ENCODE results near the gene GRIN1. TPM values are rescaled to one million over a fixed set of nuclear protein-coding genes. Genes with fewer than 3 reads are reported as not detected.

Gene GRIN1
- total and polyA plus RNA-seq, 2 of the 8 experiments (the other 6 are each of a cell fraction or from before 2014, with no cell fraction given), result 0.48 to 2.1 TPM

DNA sequence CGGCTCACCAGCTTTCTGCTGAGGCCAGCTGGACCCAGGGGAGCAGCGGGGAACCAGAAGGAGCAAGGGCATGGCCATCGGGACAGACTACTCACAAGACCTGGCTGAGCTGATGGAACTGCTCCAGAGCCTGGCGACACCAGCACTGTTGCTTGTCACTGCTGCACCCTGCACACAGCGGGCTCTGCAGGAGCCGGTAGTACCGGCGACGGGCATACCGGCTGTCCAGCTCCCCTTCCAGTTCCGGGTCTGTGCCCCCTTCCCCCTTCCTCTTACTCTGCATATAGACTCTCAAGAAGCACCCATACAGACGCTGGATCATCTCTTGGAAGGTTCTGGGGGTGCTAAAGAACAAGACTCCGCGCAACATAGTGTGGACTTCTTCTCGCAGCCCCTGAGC lies 48.4 kb downstream of the GRIN1 start:
- Histone ChIP-seq H3K4me2 (ENCODE audit: insufficient read depth in 1 of 2, low read depth in 2 of 2, low read length in 2 of 2) (peak overlapping the region; percentile 83 to 96), H3K4me1 (replicated peaks in 1 of 4; ENCODE audit: control insufficient read depth in 3 of 4, insufficient read depth in 4 of 4, low read length in 3 of 4) (peaks cover 0 to 17% (median 6%) of the 10 kb centered on the region in 4 experiments; a peak in 5 of 7 replicates), H2BK12ac (ENCODE audit: low read depth, low read length) (no peak overlapping the region), H2BK20ac (ENCODE audit: low read length) (no peak overlapping the region), H2AK5ac (ENCODE audit: low read depth, low read length) (no peak overlapping the region), H3K9me3 (ENCODE audit: insufficient read depth in 2 of 2, low read depth in 1 of 2, low read length in 1 of 2) (no peaks in the 10 kb centered on the region), H3K79me2 (ENCODE audit: control insufficient read depth in 1 of 2, insufficient read depth in 2 of 2, low read length in 2 of 2) (peaks cover 0 to 30% of the 10 kb centered on the region in 2 experiments; a peak in 2 of 4 replicates), H3K79me1 (ENCODE audit: low read depth, low read length) (peaks cover 5% of the 10 kb centered on the region; the same call in 1 of the 2 replicates), H2BK5ac (ENCODE audit: low read depth, low read length) (no peak overlapping the region), H3K18ac (ENCODE audit: extremely low read depth, low read length) (no peak overlapping the region), H3K4ac (replicated peaks; ENCODE audit: insufficient read length, low read depth, low read length) (no peak overlapping the region), H3K4me3 (ENCODE audit: extremely low read depth in 1 of 4, insufficient read depth in 2 of 4, low read depth in 3 of 4, low read length in 4 of 4) (peak overlapping the region; percentile 71 to 92 (median 82)), H2BK120ac (replicated peaks; ENCODE audit: low read depth, low read length) (no peak overlapping the region), H2AFZ (ENCODE audit: low read length) (no peak overlapping the region), H3K56ac (replicated peaks; ENCODE audit: insufficient read length, low read depth, low read length) (no peak overlapping the region), H3K36me3 (ENCODE audit: control insufficient read depth in 2 of 4, insufficient read depth in 4 of 4, low read length in 3 of 4) (peaks cover 3 to 20% (median 8%) of the 10 kb centered on the region in 4 experiments; a peak in 6 of 8 replicates), H4K20me1 (replicated peaks in 1 of 2; ENCODE audit: control insufficient read depth in 1 of 2, insufficient read depth in 2 of 2, low read length in 2 of 2) (peaks cover 4 to 29% of the 10 kb centered on the region in 2 experiments), H3K27ac (ENCODE audit: low read depth, low read length) (no peak overlapping the region), H4K5ac (ENCODE audit: insufficient read length, low read depth, low read length) (no peak overlapping the region), H3K23me2 (ENCODE audit: low read depth, low read length) (peaks cover 8% of the 10 kb centered on the region; the same call in 1 of the 2 replicates), H4K91ac (replicated peaks; ENCODE audit: insufficient read length, low read length) (no peak overlapping the region), H3K23ac (ENCODE audit: insufficient read length) (no peak overlapping the region), H3K14ac (ENCODE audit: insufficient read length) (no peak overlapping the region), H3K9ac (replicated peaks in 1 of 4; ENCODE audit: extremely low read depth in 1 of 4, low read depth in 3 of 4, low read length in 3 of 4) (peak overlapping the region in 1 of 4 experiments; percentile 78; a peak in 2 of 7 replicates), H3K27me3 (replicated peaks in 1 of 4; ENCODE audit: control insufficient read depth in 3 of 4, extremely low read depth in 1 of 4, insufficient read depth in 3 of 4, low read length in 3 of 4) (no peaks in the 10 kb centered on the region; a peak in 1 of 7 replicates), H2BK15ac (ENCODE audit: low read length) (no peak overlapping the region), H4K8ac (ENCODE audit: extremely low read depth, insufficient read depth, low read length) (peak overlapping the region; percentile 96; the same call in 1 of the 2 replicates)
- POLR2A ChIA-PET (ENCODE audit: partially characterized antibody), result interaction anchor here (0.9 to 11.0 kb wide), 13 partner anchors 11 to 58 kb away, joined by 3 to 107 read pairs (median 6); partner anchors contain the start of genes CYSRT1, NDOR1, RNF224 and TMEM203
- CTCF ChIA-PET (ENCODE audit: partially characterized antibody), result interaction anchor here (1.0 to 14.0 kb wide), 8 partner anchors 8 to 151 kb away, joined by 3 to 204 read pairs (median 16); partner anchors contain the start of genes CYSRT1, LRRC26, NDOR1 and RNF208
- 91% methylated on average over 15 of the region's 15 CpGs; no CpG with 5 or more reads in 1 of the 2 experiments for WGBS, 2 experiments (ENCODE audit: extremely low coverage in 1 of 2, insufficient coverage in 1 of 2, insufficient read length in 1 of 2, insufficient replicate concordance in 2 of 2, low coverage in 1 of 2, low lambda C conversion rate in 2 of 2, missing lambda C conversion rate in 1 of 2)
- DNase-seq (ENCODE audit: low read depth in 1 of 2, low spot score in 2 of 2) (no peak), FAIRE-seq (no peak)
- no peak for TF ChIP-seq TBP (IDR thresholded peaks at IDR 0.05; ENCODE audit: low read depth, low read length)
- TF ChIP-seq POLR2A (IDR thresholded peaks at IDR 0.05; ENCODE audit: control extremely low read depth in 1 of 2, low read depth in 2 of 2, low read length in 2 of 2), result no peak

All from H1 (cell line).